DMS153 treated with DMSO at 0.1 percent for 48 hours (cell line): ENCODE data around the gene CENPH.
"Not testable (repeated sequence)": the region's sequence is repeated elsewhere in the genome, so short reads cannot be mapped to it uniquely, and the experiment has no call there.

Source experiments
- DNase-seq: peaks from one replicate; lab custom pipeline; 2025; ENCODE audit not compliant: unreplicated experiment; lab: John Stamatoyannopoulos, UW

CENPH gene

DNA sequence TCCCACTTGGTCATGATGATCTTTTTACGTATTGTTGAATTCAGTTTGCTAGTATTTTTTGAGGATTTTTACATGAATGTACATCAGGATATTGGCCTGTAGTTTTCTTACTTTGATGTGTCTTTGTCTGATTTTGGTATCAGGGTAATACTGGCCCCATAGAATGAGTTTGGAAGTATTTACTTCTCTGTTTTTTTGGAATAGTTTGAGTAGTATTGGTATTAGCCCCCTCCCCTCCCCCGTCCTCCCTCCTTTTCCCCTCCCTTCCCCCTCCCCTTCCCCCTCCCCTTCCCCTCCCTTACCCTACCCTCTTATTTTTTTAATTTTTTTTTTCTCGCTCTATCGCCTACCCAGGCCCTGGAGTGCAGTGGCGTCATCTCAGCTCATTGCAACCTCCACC lies 55.6 kb downstream of the CENPH start:
- DNase-seq, result no peak

DNA sequence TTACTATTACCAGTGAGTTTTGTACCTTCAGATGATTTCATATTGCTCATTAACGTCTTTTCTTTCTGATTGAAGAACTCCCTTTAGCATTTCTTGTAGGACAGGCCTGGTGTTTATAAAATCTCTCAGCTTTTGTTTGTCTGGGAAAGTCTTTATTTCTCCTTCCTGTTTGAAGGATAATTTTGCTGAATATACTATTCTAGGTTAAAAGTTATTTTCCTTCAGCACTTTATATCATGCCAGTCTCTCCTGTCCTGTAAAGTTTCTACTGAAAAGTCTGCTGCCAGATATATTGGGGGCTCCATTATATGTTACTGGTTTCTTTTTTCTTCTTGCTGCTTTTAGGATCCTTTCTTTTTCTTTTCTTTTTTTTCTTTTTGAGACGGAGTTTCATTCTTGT lies 58.6 kb downstream of the CENPH start:
- DNase-seq, result no peak

DNA sequence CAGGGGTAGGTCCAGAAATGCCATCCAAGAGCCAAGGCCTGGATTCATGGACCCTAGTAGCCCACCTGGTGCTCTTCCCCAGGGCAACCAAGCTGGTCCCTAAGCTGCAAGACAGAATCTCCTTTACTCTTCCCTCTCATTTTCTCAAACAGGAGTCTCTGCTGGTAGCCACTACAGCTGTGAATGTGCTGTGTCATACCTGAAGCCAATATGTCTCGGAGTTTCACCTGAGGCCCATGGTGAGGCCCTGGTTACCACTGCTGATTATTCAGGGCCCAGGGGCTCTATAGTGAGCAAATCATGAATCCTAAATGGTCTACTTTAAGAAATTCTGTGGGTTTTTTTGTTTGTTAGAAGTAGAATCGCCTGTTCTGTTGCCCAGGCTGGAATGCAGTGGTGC lies 61.2 kb downstream of the CENPH start:
- no peak for DNase-seq

DNA sequence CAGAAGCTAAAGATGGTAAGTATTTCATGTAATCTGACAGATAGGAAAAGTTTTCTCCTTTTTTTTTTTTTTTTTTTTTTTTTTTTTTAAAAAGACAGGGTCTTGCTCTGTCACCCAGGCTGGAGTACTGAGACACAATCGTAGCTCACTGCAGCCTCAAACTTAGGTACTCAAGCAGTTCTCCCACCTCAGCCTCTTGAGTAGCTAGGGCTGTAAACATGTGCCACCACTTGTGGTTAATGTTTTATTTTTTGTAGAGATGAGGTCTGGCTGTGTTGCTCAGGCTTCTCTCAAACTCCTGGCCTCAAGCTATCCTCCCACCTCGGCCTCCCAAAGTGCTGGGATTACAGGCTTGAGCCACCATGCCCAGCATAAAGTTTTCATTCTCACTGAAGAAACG lies 63.1 kb downstream of the CENPH start:
- DNase-seq, result no peak

DNA sequence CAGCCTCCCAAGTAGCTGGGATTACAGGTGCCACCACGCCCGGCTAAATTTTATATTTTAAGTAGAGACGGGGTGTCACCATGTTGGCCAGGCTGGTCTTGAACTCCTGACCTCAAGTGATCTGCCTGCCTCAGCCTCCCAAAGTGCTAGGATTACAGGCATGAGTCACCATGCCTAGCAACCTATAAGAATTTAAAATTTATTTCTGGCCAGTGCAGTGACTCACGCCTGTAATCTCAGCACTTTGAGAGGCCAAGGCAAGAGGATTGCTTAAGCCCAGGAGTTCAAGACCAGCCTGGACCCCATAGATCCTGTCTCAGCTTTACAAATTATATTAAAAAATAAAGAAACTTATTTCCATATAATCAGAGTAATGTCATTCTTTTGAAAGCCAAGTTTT lies 66.6 kb downstream of the CENPH start:
- DNase-seq, result not testable (repeated sequence)

DNA sequence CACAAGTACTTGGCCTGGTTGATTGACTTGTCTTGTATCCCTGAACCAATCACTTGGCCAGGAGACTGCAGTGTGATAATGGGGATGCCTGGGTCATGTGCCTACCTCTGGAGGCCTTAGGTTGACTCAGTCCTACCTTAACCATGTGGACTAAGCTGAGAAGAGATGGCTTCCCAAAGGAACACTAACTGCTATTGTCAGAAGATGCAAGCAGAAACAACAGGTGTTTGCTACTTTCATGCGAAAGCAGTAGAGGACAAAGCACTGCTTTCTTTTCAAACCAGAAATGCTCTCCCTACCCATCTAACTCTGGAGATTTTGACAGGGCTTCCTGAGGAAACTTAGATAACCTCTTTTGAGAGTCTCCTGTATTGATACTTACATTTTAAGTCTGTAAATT lies 68.2 kb downstream of the CENPH start:
- no peak for DNase-seq
